ENCODE measurements around the gene GNB5. TPM values are rescaled to one million over a fixed set of nuclear protein-coding genes. Genes with fewer than 3 reads are reported as not detected.
"Not testable (repeated sequence)": the region's sequence is repeated elsewhere in the genome, so short reads cannot be mapped to it uniquely, and the experiment has no call there.

The GNB5 gene
- total RNA-seq, 1 donor from 2014 or later, result 64.2 TPM

DNA sequence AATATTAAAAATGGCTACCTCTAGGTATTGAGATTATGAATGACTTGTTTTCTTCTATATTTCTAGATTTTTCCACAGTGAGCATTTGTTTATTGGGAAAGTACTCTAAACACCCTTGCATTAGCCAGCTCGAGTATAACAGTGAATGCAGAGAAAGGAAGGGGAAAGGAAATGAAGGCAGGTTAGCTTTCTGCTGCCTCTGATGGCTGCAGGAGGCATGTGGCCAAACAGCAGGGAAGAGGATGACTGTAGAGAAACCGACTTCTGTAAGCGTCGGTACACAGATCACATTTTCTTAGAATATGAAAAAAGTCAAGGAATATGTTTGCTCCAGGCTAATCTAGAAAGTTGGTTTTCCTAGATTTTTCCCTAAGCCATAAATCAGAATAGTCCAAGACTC, 19.8 kb downstream of the GNB5 start:
- Mint-ChIP-seq H3K4me1 (peaks cover 54% of the 10 kb centered on the region), H3K9me3 (no peaks in the 10 kb centered on the region), H3K4me3 (no peak overlapping the region), H3K27ac (peak overlapping the region; percentile 37), H3K36me3 (ENCODE audit: low read depth) (peaks cover 30% of the 10 kb centered on the region), H3K27me3 (no peaks in the 10 kb centered on the region)
- intact Hi-C loops (cut with micrococcal nuclease), result no loop called here
- TF ChIP-seq, protein P1, sequence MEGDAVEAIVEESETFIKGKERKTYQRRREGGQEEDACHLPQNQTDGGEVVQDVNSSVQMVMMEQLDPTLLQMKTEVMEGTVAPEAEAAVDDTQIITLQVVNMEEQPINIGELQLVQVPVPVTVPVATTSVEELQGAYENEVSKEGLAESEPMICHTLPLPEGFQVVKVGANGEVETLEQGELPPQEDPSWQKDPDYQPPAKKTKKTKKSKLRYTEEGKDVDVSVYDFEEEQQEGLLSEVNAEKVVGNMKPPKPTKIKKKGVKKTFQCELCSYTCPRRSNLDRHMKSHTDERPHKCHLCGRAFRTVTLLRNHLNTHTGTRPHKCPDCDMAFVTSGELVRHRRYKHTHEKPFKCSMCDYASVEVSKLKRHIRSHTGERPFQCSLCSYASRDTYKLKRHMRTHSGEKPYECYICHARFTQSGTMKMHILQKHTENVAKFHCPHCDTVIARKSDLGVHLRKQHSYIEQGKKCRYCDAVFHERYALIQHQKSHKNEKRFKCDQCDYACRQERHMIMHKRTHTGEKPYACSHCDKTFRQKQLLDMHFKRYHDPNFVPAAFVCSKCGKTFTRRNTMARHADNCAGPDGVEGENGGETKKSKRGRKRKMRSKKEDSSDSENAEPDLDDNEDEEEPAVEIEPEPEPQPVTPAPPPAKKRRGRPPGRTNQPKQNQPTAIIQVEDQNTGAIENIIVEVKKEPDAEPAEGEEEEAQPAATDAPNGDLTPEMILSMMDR (IDR thresholded peaks at IDR 0.05), result no peak
- no peak for ATAC-seq (ENCODE audit: low read depth)
- POLR2A ChIA-PET, result interaction anchor here (1.6 to 2.3 kb wide), 2 partner anchors 8 to 10 kb away, joined by 3 to 21 read pairs; no protein-coding TSS in a partner anchor
- DNase-seq, result no peak
- CTCF ChIA-PET, result interaction anchor here (0.8 to 1.6 kb wide), 3 partner anchors 24 to 46 kb away, joined by 3 to 5 read pairs (median 3); no protein-coding TSS in a partner anchor

GRCh38 chr15:52170199-52170598, 21.0 kb downstream of the GNB5 start:
- H3K27ac Mint-ChIP-seq; CTCF ChIA-PET; H3K27me3 Mint-ChIP-seq; H3K9me3 Mint-ChIP-seq; DNase-seq; H3K4me3 Mint-ChIP-seq; intact Hi-C loops (cut with micrococcal nuclease); ATAC-seq (ENCODE audit: low read depth): not testable (repeated sequence)
- POLR2A ChIA-PET, result interaction anchor here (2.3 kb wide), 1 partner anchor 9 kb away, joined by 21 read pairs; no protein-coding TSS in a partner anchor
- peaks cover 60% of the 10 kb centered on the region for H3K4me1 Mint-ChIP-seq
- peaks cover 26% of the 10 kb centered on the region for H3K36me3 Mint-ChIP-seq (ENCODE audit: low read depth)

DNA sequence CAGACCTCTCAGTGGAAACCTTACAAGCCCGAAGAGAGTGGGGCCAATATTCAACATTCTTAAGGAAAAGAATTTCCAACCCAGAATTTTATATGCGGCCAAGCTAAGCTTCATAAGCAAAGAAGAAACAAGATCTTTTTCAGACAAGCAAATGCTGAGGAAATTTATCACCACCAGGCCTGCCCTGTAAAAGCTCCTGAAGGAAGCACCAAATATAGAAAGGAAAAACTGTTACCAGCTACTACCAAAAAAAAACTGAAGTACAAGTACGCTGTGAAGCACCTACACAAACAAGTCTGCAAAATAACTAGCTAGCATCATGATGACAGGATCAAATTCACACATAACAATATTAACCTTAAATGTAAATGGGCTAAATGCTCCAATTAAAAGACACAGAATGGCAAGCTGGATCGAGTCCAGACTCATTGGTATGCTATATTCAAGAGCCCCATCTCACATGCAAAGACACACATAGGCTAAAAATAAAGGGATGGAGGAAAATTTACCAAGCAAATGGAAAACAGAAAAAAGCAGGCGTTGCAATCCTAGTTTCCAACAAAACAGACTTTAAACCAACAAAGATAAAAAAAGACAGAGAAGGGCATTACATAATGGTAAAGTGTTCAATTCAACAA, 25.6 kb downstream of the GNB5 start:
- CTCF ChIA-PET, result interaction anchor here (0.9 to 2.0 kb wide), 4 partner anchors 13 to 570 kb away, joined by 3 to 8 read pairs (median 4); no protein-coding TSS in a partner anchor
- not testable (repeated sequence) for H3K27me3 Mint-ChIP-seq; DNase-seq; H3K9me3 Mint-ChIP-seq; H3K4me3 Mint-ChIP-seq; ATAC-seq (ENCODE audit: low read depth)
- POLR2A ChIA-PET, result interaction anchor here (0.7 to 3.3 kb wide), 4 partner anchors 11 to 68 kb away, joined by 3 to 32 read pairs (median 6); no protein-coding TSS in a partner anchor
- peak overlapping the region; percentile 62 for H3K27ac Mint-ChIP-seq
- peaks cover 48% of the 10 kb centered on the region for H3K4me1 Mint-ChIP-seq
- peaks cover 36% of the 10 kb centered on the region for H3K36me3 Mint-ChIP-seq (ENCODE audit: low read depth)
- intact Hi-C loops (cut with micrococcal nuclease), result loop anchor here (2.0 kb wide), 1 partner anchor 13 kb away; no protein-coding TSS in a partner anchor

DNA sequence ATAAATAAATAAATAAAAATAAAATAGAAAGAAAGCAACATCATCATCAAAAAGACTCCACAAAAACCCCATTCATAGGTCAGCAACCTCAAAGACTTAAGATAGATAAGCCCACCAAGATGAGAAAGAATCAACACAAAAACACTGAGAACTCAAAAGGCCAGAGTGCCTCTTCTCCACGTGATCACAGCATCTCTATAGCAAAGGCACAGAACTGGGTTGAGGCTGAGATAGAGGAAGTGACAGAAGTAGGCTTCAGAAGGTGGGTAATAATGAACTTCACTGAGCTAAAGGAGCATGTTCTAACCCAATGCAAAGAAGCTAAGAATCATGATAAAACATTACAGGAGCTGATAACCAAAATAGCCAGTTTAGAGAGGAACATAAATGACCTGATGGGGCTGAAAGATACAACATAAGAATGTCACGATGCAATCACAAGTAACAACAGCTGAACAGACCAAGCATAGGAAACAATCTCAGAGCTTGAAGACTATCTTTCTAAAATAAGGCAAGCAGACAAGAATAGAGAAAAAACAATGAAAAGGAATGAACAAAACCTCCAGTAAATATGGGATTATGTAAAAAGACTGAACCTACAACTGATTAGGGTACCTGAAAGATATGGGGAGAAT, 26.4 kb downstream of the GNB5 start:
- Mint-ChIP-seq H3K4me3 (no peak overlapping the region), H3K9me3 (no peaks in the 10 kb centered on the region), H3K4me1 (peaks cover 42% of the 10 kb centered on the region), H3K27ac (peak overlapping the region; percentile 62), H3K27me3 (no peaks in the 10 kb centered on the region), H3K36me3 (ENCODE audit: low read depth) (peaks cover 37% of the 10 kb centered on the region)
- TF ChIP-seq, protein P1 (IDR thresholded peaks at IDR 0.05), result no peak
- intact Hi-C loops (cut with micrococcal nuclease), result loop anchor here (2.0 kb wide), 1 partner anchor 14 kb away; no protein-coding TSS in a partner anchor
- ChIA-PET POLR2A (interaction anchor here (0.7 to 3.3 kb wide), 3 partner anchors 12 to 69 kb away, joined by 3 to 32 read pairs (median 4); no protein-coding TSS in a partner anchor), CTCF (interaction anchor here (0.9 to 2.0 kb wide), 5 partner anchors 14 to 571 kb away, joined by 3 to 8 read pairs (median 4); no protein-coding TSS in a partner anchor)
- peak; percentile 90 for ATAC-seq (ENCODE audit: low read depth)
- no peak for DNase-seq

DNA sequence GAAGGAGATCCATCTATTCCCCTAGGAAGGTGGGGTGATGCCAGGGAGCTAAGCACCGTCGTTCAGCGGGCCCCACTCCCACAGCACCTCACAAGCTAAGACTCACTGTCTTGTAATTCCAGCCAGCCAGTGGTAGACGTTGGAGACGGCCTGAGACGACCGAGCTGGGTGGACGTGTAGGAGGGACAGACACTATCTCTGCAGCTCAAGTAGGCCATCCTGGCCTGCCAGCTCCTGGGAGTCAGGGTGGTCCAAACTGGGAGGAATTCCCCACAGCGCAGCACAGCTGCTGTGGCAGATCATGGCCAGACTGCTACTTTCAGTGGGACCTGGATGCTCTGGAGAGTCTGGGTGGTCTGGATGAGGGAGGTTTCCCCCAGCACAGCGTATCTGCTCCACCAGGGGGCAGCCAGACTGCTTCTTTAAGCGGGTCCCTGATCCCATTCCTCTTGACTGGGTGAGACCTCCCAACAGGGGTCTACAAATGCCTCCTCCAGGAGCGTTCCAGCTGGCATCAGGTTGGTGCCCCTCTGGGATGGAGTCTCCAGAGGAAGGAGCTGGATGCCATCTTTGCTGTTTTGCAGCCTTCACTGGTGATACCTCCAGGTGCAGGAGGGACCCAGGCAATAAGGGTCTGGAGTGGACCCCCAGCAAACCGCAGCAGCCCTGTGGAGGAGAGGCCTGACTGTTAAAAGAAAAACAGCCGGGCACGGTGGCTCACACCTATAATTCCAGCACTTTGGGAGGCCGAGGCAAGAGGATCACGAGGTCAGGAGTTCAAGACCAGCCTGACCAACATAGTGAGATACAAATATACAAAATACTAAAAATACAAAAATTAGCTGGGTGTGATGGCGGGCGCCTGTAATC, 27.6 kb downstream of the GNB5 start:
- H3K27ac Mint-ChIP-seq, result no peak overlapping the region
- no peaks in the 10 kb centered on the region for H3K27me3 Mint-ChIP-seq
- ChIA-PET CTCF (interaction anchor here (1.0 to 1.6 kb wide), 4 partner anchors 53 to 91 kb away, joined by 3 to 7 read pairs (median 4); no protein-coding TSS in a partner anchor), POLR2A (interaction anchor here (1.4 kb wide), 1 partner anchor 13 kb away, joined by 4 read pairs; no protein-coding TSS in a partner anchor)
- no peaks in the 10 kb centered on the region for H3K9me3 Mint-ChIP-seq
- H3K4me3 Mint-ChIP-seq, result no peak overlapping the region
- DNase-seq (no peak), ATAC-seq (ENCODE audit: low read depth) (peak; percentile 37)
- H3K4me1 Mint-ChIP-seq, result peaks cover 37% of the 10 kb centered on the region
- intact Hi-C loops (cut with micrococcal nuclease), result loop anchor here (1.0 to 2.0 kb wide), 2 partner anchors 15 to 45 kb away; no protein-coding TSS in a partner anchor
- TF ChIP-seq, protein P1 (IDR thresholded peaks at IDR 0.05), result no peak
- peaks cover 45% of the 10 kb centered on the region for H3K36me3 Mint-ChIP-seq (ENCODE audit: low read depth)
